ENCODE measurements around the gene KLHL21. TPM values are rescaled to one million over a fixed set of nuclear protein-coding genes. Genes with fewer than 3 reads are reported as not detected.

Gene KLHL21
- total RNA-seq (2012; rRNA removed) (12.0 and 14.2 TPM in 2 replicates), polyA plus RNA-seq (2012; rRNA removed) (36.7 and 37.4 TPM in 2 replicates), Bru-seq, nascent RNA (percentile 80 among the genes with signal in this experiment), BruChase-seq, experiment 1, labeled RNA remaining after a 6-hour chase (percentile 90 among the genes with signal in this experiment), BruChase-seq, experiment 2, labeled RNA remaining after a 2-hour chase (percentile 89 among the genes with signal in this experiment)
- polyA plus RNA-seq (2012; cell fraction: cytosol; rRNA removed) = 27.2 and 40.1 TPM in 2 replicates
- polyA plus RNA-seq (2012; cell fraction: nucleus; rRNA removed; ENCODE audit: low replicate concordance) = 70.4 and 149 TPM in 2 replicates
- long read RNA-seq, full-length matches to known transcripts = 48 of 113 reads
- long read RNA-seq, partial matches to known transcripts = 11 of 113 reads
- long read RNA-seq, other reads (novel, unspliced or antisense) = 54 of 113 reads

DNA sequence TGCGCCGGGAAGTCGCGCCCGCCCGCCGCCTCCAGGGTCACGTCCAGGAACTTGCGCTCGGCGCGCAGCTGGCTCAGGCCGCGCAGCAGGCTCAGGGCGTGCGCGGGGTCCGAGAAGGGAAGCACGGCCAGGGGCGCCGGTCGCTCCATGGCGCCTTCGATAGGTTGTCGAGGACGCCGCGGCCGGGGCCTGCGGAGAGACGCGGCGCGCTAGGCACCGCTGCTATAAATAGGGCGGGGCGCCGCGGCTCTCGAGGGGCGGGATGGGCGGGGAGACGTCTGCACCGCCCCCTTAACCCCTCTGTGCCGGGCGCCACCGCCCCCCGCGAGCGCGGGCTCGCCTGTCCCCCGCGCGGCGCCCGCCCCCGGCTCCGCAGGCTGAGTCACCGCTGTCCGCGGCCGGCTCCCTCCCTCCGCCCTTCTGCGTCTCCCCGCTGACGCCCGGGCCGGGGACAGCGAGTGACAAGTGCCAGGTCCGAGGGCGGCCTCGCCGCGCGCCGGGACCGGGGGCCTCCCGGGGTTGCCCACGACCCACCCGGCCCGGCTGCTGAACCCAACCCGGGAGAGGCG lies at the start of gene KLHL21:
Gene KLHL21 (minus strand): TSS at position 201 of the 569 bp plus-strand sequence. CDS start 52 bp downstream, at position 149.
- H2BK5ac ChIP-seq (ENCODE audit: low read depth, low read length, poor library complexity, severe bottlenecking) = peak within 1 kb of the TSS; percentile 96
- H2BK15ac ChIP-seq (ENCODE audit: low read depth, low read length) = peak within 1 kb of the TSS; percentile 89
- ChIA-PET POLR2A (ENCODE audit: unreplicated experiment) (no interaction called here), CTCF (interaction anchor here (0.7 kb wide), 1 partner anchor 21 kb away, joined by 5 read pairs; no protein-coding TSS in a partner anchor)
- H3K9me3 ChIP-seq (ENCODE audit: control insufficient read depth, insufficient read depth, low read length) = no peaks in the 10 kb centered on the region
- peak within 1 kb of the TSS; percentile 96 for H3K14ac ChIP-seq (replicated peaks; ENCODE audit: low read depth, low read length)
- H3K9me1 ChIP-seq (ENCODE audit: insufficient read depth, low read length) = peaks cover 13% of the 10 kb centered on the region
- peak within 1 kb of the TSS; percentile 75 for H3K4me2 ChIP-seq (ENCODE audit: low read depth, low read length)
- peak within 1 kb of the TSS; percentile 88 for H3K4me3 ChIP-seq (ENCODE audit: insufficient read depth, low read depth, low read length)
- peak within 1 kb of the TSS; percentile 98 for H3K23ac ChIP-seq (ENCODE audit: low read depth, low read length)
- H3K27ac ChIP-seq (ENCODE audit: insufficient read depth, low read length) = peak within 1 kb of the TSS; percentile 95
- peak within 1 kb of the TSS; percentile 98 for H4K8ac ChIP-seq (ENCODE audit: low read depth in 2 of 2, low read length in 2 of 2)
- 0% methylated on average over 49 of the region's 84 CpGs; no CpG with 5 or more reads in 1 of the 2 experiments for WGBS, 2 experiments (ENCODE audit: extremely low coverage in 2 of 2, insufficient read length in 1 of 2)
- H3K27me3 ChIP-seq (ENCODE audit: control insufficient read depth, insufficient read depth, low read length) = no peaks in the 10 kb centered on the region
- peak within 1 kb of the TSS; percentile 81 for H3K18ac ChIP-seq (ENCODE audit: low read depth, low read length)
- BruUV-seq (replicated peaks) = no TSS peak
- peak within 1 kb of the TSS; percentile 80 for H2BK20ac ChIP-seq (ENCODE audit: low read depth, low read length)
- peak within 1 kb of the TSS; percentile 91 for H2AK5ac ChIP-seq (ENCODE audit: low read depth, low read length)
- peak within 1 kb of the TSS; percentile 96 for H4K91ac ChIP-seq (ENCODE audit: insufficient read depth, low read depth, low read length)
- H4K20me1 ChIP-seq (ENCODE audit: insufficient read depth, low read length) = peaks cover 42% of the 10 kb centered on the region
- peak within 1 kb of the TSS; percentile 85 for H3K4ac ChIP-seq (ENCODE audit: low read depth, low read length)
- peaks cover 14% of the 10 kb centered on the region for H3K4me1 ChIP-seq (ENCODE audit: control insufficient read depth, insufficient read depth, low read length)
- intact Hi-C loops (cut with micrococcal nuclease) = no loop called here
- TF ChIP-seq MAZ (IDR thresholded peaks at IDR 0.05; ENCODE audit: borderline replicate concordance, low read depth, low read length) (peak; percentile 96), USF2 (IDR thresholded peaks at IDR 0.05; ENCODE audit: low read depth, low read length) (no peak), FOS (IDR thresholded peaks at IDR 0.05; ENCODE audit: low read depth, low read length) (peak; percentile 66), POLR2A (IDR thresholded peaks at IDR 0.05; ENCODE audit: low read depth, low read length) (peak; percentile 97)
- H2AFZ ChIP-seq (replicated peaks; ENCODE audit: low read length, poor library complexity) = peak within 1 kb of the TSS; percentile 96
- peak; percentile 86 for DNase-seq
- peak within 1 kb of the TSS; percentile 95 for H2BK120ac ChIP-seq (ENCODE audit: low read depth, low read length)
- peak within 1 kb of the TSS; percentile 94 for H3K56ac ChIP-seq (ENCODE audit: extremely low read depth, insufficient read depth, low read length)
- in situ Hi-C loops (cut with MboI; ENCODE audit: low sequenced_read_pairs) = no loop called here
- peaks cover 2 to 44% of the 10 kb centered on the region in 2 experiments; a peak in 3 of 4 replicates for H3K79me1 ChIP-seq (ENCODE audit: low read depth in 1 of 2, low read length in 2 of 2)
- H3K9ac ChIP-seq (ENCODE audit: low read depth, low read length) = peak within 1 kb of the TSS; percentile 81
- H3K36me3 ChIP-seq (ENCODE audit: control insufficient read depth, insufficient read depth, low read length) = peaks cover 9% of the 10 kb centered on the region; the same call in 1 of the 2 replicates
- dilution Hi-C loops (cut with HindIII; ENCODE audit: low sequenced_read_pairs, unreplicated experiment) = no loop called here
- peak within 1 kb of the TSS; percentile 100 for H2AK9ac ChIP-seq (replicated peaks; ENCODE audit: low read depth, low read length, poor library complexity)
- H4K5ac ChIP-seq (ENCODE audit: low read depth, low read length) = peak within 1 kb of the TSS; percentile 96
- peak; percentile 72 for ATAC-seq (ENCODE audit: low read depth)
